Measurements from ENCODE around the gene EGFL8.

The EGFL8 gene

DNA sequence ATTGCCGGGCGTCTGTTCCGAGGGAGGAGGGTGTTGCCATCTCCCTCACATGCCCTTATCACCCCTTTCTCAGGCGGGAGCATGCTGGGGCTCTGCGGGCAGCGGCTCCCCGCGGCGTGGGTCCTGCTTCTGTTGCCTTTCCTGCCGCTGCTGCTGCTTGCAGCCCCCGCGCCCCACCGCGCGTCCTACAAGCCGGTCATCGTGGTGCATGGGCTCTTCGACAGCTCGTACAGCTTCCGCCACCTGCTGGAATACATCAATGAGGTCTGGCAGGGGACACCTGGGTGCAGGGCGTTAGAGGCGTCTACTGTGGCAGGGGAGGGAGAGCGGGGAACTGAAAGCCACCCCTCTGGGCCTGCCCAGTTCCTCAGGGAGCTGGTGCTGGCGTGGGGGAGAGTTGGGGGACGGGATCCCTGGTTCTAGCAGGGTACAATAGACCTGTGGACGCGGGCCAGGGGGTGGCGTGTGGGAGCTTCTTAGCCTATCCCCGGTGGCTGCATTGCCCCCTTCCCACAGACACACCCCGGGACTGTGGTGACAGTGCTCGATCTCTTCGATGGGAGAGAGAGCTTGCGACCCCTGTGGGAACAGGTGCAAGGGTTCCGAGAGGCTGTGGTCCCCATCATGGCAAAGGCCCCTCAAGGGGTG is 9.8 kb upstream of the EGFL8 start:
- Histone ChIP-seq H3K9me3 (ENCODE audit: low read length) (no peaks in the 10 kb centered on the region), H3K4me1 (ENCODE audit: insufficient read depth, low read length) (peaks cover 36% of the 10 kb centered on the region), H3K36me3 (ENCODE audit: insufficient read depth, low read length) (peaks cover 34% of the 10 kb centered on the region), H3K27me3 (ENCODE audit: control insufficient read depth in 1 of 2, insufficient read depth in 2 of 2, low read length in 2 of 2) (no peaks in the 10 kb centered on the region), H3K4me3 (ENCODE audit: low read depth in 1 of 2, low read length in 2 of 2) (peak overlapping the region; percentile 81 to 96), H3K9ac (ENCODE audit: low read length) (peak overlapping the region; percentile 76), H3K27ac (ENCODE audit: low read depth, low read length) (peak overlapping the region; percentile 97)

DNA sequence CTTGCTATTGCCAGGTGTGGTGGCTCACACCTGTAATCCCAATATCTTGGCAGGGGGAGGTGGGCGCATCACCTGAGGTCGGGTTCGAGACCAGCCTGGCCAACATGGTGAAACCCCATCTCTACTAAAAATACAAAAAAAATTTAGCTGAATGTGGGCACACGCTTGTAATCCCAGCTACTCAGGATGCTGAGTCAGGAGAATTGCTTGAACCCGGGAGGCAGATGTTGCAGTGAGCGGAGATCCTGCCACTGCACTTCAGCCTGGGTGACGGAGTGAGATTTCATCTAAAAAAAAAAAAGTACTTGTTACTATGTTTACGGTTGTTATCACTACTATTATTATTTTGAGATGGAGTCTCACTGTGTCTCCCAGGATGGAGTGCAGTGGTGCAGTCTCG is 7.5 kb upstream of the EGFL8 start:
- Histone ChIP-seq H3K27ac (ENCODE audit: low read depth, low read length) (no peak overlapping the region), H3K36me3 (ENCODE audit: insufficient read depth, low read length) (peaks cover 34% of the 10 kb centered on the region), H3K9me3 (ENCODE audit: low read length) (no peaks in the 10 kb centered on the region), H3K4me3 (ENCODE audit: low read depth in 1 of 2, low read length in 2 of 2) (no peak overlapping the region), H3K27me3 (ENCODE audit: control insufficient read depth in 1 of 2, insufficient read depth in 2 of 2, low read length in 2 of 2) (no peaks in the 10 kb centered on the region), H3K9ac (ENCODE audit: low read length) (no peak overlapping the region), H3K4me1 (ENCODE audit: insufficient read depth, low read length) (peaks cover 27% of the 10 kb centered on the region)

DNA sequence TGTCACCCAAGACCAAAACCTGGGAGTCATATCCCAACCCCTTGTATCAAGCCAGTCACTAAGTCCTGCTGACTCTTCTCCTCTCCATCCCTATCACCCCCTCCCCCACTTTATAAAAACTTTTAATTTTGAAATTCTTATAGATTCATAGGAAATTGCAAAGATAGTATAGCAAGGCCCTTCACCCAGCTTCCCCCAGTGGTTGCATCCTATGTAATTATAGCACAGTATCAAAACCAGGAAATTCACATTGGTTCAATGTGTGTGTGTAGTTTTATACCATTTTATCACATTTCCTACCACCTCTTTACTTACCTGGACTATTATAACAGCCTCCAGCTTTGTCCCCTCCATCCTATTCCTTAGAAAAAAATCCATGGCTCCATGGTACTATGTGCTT is 6.3 kb upstream of the EGFL8 start:
- no peaks in the 10 kb centered on the region for H3K9me3 ChIP-seq (ENCODE audit: low read length)
- peaks cover 16% of the 10 kb centered on the region for H3K4me1 ChIP-seq (ENCODE audit: insufficient read depth, low read length)
- peaks cover 42% of the 10 kb centered on the region for H3K36me3 ChIP-seq (ENCODE audit: insufficient read depth, low read length)
- H3K27ac ChIP-seq (ENCODE audit: low read depth, low read length): no peak overlapping the region
- no peaks in the 10 kb centered on the region for H3K27me3 ChIP-seq (ENCODE audit: control insufficient read depth in 1 of 2, insufficient read depth in 2 of 2, low read length in 2 of 2)
- H3K4me3 ChIP-seq (ENCODE audit: low read depth in 1 of 2, low read length in 2 of 2): no peak overlapping the region
- H3K9ac ChIP-seq (ENCODE audit: low read length): no peak overlapping the region

DNA sequence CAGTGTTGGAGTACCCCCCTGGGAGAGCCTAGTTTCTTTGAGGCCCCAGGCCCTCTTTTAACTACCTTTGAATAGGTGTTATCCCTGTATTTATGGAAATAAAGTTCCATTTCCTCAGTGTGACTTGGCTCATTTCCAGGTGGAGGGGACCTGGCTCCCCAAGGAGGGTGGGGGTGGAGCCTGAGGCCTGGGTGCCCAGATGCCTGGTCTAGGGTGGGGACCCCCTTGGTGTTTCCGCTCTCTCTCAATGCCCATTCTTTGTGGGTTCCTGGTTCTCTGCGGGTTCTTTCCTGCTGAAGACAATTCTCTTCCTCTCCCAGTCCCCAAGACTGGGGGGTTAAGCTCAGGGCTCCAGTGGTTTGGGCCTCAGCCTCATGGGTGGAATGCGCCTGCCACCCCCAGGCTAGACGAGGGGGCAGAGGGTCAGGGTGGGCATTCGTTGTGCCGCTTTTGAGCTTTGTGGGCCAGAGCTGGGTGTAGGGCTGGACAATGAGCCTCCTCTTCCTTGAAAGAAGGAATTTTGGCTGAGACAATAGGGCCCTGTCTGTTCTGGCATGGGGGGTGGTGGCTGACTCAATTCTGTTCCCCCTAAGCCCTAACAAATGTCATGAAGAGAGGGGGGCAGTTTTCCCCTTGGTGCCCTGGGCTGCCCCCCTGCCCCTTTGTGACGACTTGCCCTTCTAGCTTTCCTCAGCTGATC is 686 bp upstream of the EGFL8 start:
- H3K27me3 ChIP-seq (ENCODE audit: control insufficient read depth in 1 of 2, insufficient read depth in 2 of 2, low read length in 2 of 2): no peaks in the 10 kb centered on the region
- no peak overlapping the region for H3K9ac ChIP-seq (ENCODE audit: low read length)
- H3K4me3 ChIP-seq (ENCODE audit: low read depth in 1 of 2, low read length in 2 of 2): no peak overlapping the region
- no peaks in the 10 kb centered on the region for H3K9me3 ChIP-seq (ENCODE audit: low read length)
- peaks cover 59% of the 10 kb centered on the region for H3K36me3 ChIP-seq (ENCODE audit: insufficient read depth, low read length)
- no peaks in the 10 kb centered on the region for H3K4me1 ChIP-seq (ENCODE audit: insufficient read depth, low read length)
- H3K27ac ChIP-seq (ENCODE audit: low read depth, low read length): no peak overlapping the region

DNA sequence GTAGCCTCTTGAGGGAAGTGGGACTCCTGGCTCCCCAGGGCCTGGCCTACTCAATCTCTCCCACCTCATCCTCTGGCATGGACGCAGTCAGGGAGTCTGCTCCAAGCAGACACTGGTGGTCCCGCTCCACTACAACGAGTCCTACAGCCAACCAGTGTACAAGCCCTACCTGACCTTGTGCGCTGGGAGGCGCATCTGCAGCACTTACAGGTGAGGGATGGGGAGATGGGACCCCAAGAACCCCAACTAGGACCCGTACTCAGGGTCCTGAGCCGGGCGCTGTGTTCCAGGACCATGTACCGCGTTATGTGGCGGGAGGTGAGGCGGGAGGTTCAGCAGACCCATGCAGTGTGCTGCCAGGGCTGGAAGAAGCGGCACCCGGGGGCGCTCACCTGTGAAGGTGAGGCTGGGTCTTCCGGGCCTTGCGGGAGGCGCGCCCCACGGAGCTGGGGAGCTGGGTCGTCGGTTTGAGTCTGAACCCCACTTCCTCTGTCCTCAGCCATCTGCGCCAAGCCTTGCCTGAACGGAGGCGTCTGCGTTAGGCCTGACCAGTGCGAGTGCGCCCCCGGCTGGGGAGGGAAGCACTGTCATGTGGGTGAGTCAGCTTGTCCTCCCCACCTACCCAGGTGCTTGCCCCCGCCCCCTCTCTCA is 2.1 kb downstream of the EGFL8 start:
- H3K4me1 ChIP-seq (ENCODE audit: insufficient read depth, low read length): no peaks in the 10 kb centered on the region
- H3K27me3 ChIP-seq (ENCODE audit: control insufficient read depth in 1 of 2, insufficient read depth in 2 of 2, low read length in 2 of 2): no peaks in the 10 kb centered on the region
- no peaks in the 10 kb centered on the region for H3K9me3 ChIP-seq (ENCODE audit: low read length)
- H3K27ac ChIP-seq (ENCODE audit: low read depth, low read length): no peak overlapping the region
- peaks cover 81% of the 10 kb centered on the region for H3K36me3 ChIP-seq (ENCODE audit: insufficient read depth, low read length)
- H3K9ac ChIP-seq (ENCODE audit: low read length): no peak overlapping the region
- H3K4me3 ChIP-seq (ENCODE audit: low read depth in 1 of 2, low read length in 2 of 2): no peak overlapping the region

DNA sequence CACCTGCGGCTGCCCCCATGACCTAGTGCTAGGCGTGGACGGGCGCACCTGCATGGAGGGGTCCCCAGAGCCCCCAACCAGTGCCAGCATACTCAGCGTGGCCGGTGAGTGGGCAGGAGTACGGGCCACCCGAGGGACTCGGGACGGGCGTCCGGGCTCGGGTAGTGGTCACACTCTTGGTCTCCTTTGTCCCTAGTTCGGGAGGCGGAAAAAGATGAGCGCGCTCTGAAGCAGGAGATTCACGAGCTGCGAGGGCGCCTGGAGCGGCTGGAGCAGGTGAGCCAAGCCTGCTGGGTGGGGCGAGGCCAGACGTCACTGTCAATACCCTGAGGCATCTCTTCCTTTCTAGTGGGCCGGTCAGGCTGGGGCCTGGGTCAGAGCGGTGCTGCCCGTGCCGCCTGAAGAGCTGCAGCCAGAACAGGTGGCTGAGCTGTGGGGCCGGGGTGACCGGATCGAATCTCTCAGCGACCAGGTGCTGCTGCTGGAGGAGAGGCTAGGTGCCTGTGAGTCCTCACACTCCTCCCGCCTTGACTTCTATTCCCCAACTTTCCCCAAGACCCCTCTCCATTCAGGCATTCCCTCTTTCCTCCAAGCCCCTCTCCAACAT is 2.9 kb downstream of the EGFL8 start:
- H3K4me1 ChIP-seq (ENCODE audit: insufficient read depth, low read length): no peaks in the 10 kb centered on the region
- H3K27me3 ChIP-seq (ENCODE audit: control insufficient read depth in 1 of 2, insufficient read depth in 2 of 2, low read length in 2 of 2): no peaks in the 10 kb centered on the region
- no peak overlapping the region for H3K9ac ChIP-seq (ENCODE audit: low read length)
- no peak overlapping the region for H3K4me3 ChIP-seq (ENCODE audit: low read depth in 1 of 2, low read length in 2 of 2)
- H3K27ac ChIP-seq (ENCODE audit: low read depth, low read length): no peak overlapping the region
- peaks cover 81% of the 10 kb centered on the region for H3K36me3 ChIP-seq (ENCODE audit: insufficient read depth, low read length)
- H3K9me3 ChIP-seq (ENCODE audit: low read length): no peaks in the 10 kb centered on the region

DNA sequence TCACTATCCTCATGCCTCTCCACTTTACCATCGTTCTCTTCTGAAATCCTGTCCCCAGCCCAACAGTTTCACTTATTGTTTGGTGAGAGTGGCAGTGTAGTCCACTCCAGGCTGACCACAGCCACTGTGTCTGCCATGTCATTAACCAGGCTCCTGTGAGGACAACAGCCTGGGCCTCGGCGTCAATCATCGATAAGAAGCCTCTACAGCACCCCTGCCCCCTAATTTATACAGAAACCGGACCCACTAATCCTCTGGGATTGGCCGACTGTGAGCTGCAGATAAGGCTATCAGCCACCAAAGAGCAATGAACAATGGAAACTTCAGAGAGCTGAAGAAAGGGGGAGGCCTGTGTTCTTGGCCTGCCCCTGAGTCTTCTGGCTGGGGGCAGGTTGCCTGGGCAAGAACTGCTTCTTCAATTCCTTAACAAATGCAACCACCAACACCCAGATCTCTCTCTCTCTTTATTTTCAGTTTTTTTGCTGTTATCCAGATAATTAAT is 3.4 kb downstream of the EGFL8 start:
- Histone ChIP-seq H3K9ac (ENCODE audit: low read length) (no peak overlapping the region), H3K27me3 (ENCODE audit: control insufficient read depth in 1 of 2, insufficient read depth in 2 of 2, low read length in 2 of 2) (no peaks in the 10 kb centered on the region), H3K9me3 (ENCODE audit: low read length) (no peaks in the 10 kb centered on the region), H3K4me1 (ENCODE audit: insufficient read depth, low read length) (no peaks in the 10 kb centered on the region), H3K4me3 (ENCODE audit: low read depth in 1 of 2, low read length in 2 of 2) (no peak overlapping the region), H3K27ac (ENCODE audit: low read depth, low read length) (no peak overlapping the region), H3K36me3 (ENCODE audit: insufficient read depth, low read length) (peaks cover 76% of the 10 kb centered on the region)

DNA sequence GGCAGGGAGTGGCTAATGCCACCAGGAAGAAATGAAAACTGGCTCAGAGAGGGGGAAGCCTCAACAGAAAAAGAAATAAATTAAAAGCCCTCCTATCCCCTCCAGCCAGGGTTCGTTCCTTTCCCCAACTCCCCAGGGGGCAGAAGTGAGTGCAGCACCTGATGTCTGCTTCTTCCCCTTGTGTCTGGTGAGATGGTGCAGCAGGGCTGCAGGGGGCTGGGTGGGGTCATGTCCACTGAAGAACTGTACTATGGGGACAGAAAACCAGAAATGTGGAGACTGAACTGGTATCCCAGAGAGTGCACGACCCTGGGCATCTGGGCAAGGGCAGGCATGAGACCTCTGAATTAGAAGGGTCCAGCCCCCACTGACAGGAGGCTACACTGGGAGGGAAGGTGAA is 4.0 kb downstream of the EGFL8 start:
- Histone ChIP-seq H3K9me3 (ENCODE audit: low read length) (no peaks in the 10 kb centered on the region), H3K9ac (ENCODE audit: low read length) (no peak overlapping the region), H3K4me1 (ENCODE audit: insufficient read depth, low read length) (no peaks in the 10 kb centered on the region), H3K4me3 (ENCODE audit: low read depth in 1 of 2, low read length in 2 of 2) (no peak overlapping the region), H3K36me3 (ENCODE audit: insufficient read depth, low read length) (peaks cover 71% of the 10 kb centered on the region), H3K27ac (ENCODE audit: low read depth, low read length) (no peak overlapping the region), H3K27me3 (ENCODE audit: control insufficient read depth in 1 of 2, insufficient read depth in 2 of 2, low read length in 2 of 2) (no peaks in the 10 kb centered on the region)

DNA sequence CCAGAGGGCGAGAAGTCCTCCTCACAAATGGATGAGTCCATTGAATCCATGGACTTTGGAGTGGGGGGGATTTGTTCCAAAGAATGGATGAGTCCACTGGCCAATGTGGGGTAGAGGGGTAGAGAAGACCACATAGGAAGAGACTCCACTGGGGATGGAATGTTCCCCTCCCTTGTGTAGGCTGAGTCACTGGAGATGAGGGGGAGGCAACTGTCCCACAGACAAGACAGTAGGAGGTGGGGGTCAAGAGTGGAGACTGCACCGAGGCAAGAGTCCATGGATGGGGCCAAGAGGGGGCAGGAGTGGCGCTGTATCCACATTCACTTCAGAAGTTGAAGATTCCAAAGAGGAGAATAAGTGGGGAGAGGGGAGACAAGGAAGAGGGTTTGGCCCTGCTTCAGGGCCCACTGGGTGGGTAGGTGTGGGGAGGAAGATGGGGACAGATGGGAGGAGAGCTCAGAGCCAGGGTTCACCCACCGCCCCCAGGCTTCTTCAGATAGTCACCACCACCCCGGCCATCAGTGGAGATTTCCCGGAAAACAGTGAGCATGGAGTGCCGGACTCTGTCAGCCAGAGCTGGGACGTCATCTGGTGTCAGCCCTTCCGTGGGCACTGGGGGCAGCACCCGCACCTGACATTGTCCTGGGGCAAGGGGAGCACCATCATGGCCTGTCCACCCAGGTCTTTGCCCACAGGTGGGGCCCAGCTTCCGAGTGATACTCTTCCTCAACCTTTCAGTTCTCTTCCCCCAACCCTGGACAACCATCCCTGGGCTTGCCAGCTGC is 4.6 kb downstream of the EGFL8 start:
- Histone ChIP-seq H3K9ac (ENCODE audit: low read length) (no peak overlapping the region), H3K36me3 (ENCODE audit: insufficient read depth, low read length) (peaks cover 64% of the 10 kb centered on the region), H3K27ac (ENCODE audit: low read depth, low read length) (no peak overlapping the region), H3K4me3 (ENCODE audit: low read depth in 1 of 2, low read length in 2 of 2) (no peak overlapping the region), H3K27me3 (ENCODE audit: control insufficient read depth in 1 of 2, insufficient read depth in 2 of 2, low read length in 2 of 2) (no peaks in the 10 kb centered on the region), H3K4me1 (ENCODE audit: insufficient read depth, low read length) (peaks cover 2% of the 10 kb centered on the region), H3K9me3 (ENCODE audit: low read length) (no peaks in the 10 kb centered on the region)

DNA sequence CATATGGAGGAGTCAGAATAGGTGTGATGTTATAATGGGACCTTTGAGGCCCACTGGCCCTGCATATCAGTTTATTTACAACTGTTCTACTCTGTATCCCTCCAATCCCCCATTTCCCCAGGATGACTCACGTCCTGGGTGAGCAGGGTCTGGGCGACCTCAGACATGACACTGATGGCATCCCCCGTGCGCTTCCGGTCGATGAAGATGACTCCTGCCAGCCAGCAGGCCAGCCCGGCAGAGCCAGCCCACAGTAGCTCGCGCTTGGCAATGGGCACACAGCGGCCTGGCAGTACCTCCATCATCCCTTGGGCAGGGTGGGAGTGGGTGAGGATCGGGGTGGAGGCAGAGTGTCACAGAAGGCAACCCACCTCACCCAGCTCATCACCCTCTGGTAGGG is 5.9 kb downstream of the EGFL8 start:
- no peak overlapping the region for H3K9ac ChIP-seq (ENCODE audit: low read length)
- H3K27me3 ChIP-seq (ENCODE audit: control insufficient read depth in 1 of 2, insufficient read depth in 2 of 2, low read length in 2 of 2): no peaks in the 10 kb centered on the region
- H3K9me3 ChIP-seq (ENCODE audit: low read length): no peaks in the 10 kb centered on the region
- peaks cover 57% of the 10 kb centered on the region for H3K36me3 ChIP-seq (ENCODE audit: insufficient read depth, low read length)
- no peak overlapping the region for H3K4me3 ChIP-seq (ENCODE audit: low read depth in 1 of 2, low read length in 2 of 2)
- H3K4me1 ChIP-seq (ENCODE audit: insufficient read depth, low read length): peaks cover 14% of the 10 kb centered on the region
- no peak overlapping the region for H3K27ac ChIP-seq (ENCODE audit: low read depth, low read length)

DNA sequence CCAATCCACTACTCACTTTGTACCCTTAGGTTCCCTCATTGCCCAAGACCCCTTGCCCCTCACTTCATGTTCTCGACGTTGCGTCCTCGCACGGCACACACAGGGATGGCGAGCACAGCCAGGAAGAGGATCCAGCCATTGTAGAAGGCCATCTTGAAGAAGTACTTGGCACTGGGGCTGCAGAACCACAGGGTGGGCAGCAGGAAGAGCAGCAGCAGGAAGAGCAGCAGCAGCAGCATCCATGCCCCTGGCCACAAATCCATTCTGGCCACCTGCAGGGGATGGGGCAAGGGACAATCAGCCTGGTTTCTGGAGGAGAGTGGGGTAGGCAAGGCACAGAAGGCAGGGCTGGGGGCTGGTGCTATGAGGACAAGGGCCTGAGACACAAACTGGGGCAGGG is 6.8 kb downstream of the EGFL8 start:
- Histone ChIP-seq H3K4me3 (ENCODE audit: low read depth in 1 of 2, low read length in 2 of 2) (no peak overlapping the region), H3K9ac (ENCODE audit: low read length) (no peak overlapping the region), H3K4me1 (ENCODE audit: insufficient read depth, low read length) (peaks cover 17% of the 10 kb centered on the region), H3K27ac (ENCODE audit: low read depth, low read length) (no peak overlapping the region), H3K27me3 (ENCODE audit: control insufficient read depth in 1 of 2, insufficient read depth in 2 of 2, low read length in 2 of 2) (no peaks in the 10 kb centered on the region), H3K9me3 (ENCODE audit: low read length) (no peaks in the 10 kb centered on the region), H3K36me3 (ENCODE audit: insufficient read depth, low read length) (peaks cover 50% of the 10 kb centered on the region)

Measured in muscle layer of colon (tissue), 2 donors.